Measurements from ENCODE around the gene ADAMTS4. TPM values are rescaled to one million over a fixed set of nuclear protein-coding genes. Genes with fewer than 3 reads are reported as not detected.
A peak's percentile ranks its signal among the peaks of the same experiment; 100 is the strongest.
"Not testable (repeated sequence)": the region's sequence is repeated elsewhere in the genome, so short reads cannot be mapped to it uniquely, and the experiment has no call there.

Gene ADAMTS4
- total RNA-seq, 2 experiments from 2014 or later = 2.3 to 3.0 TPM

- POLR2A ChIA-PET = interaction anchor here (1.3 to 2.3 kb wide), 2 partner anchors 24 to 79 kb away, joined by 3 to 20 read pairs; partner anchors contain the start of gene NDUFS2
- intact Hi-C loops (cut with micrococcal nuclease) = loop anchor here (1.0 kb wide), 3 partner anchors 65 to 160 kb away; no protein-coding TSS in a partner anchor
These were observed 27.9 kb upstream of the ADAMTS4 start for GRCh38 chr1:161226759-161227158.

DNA sequence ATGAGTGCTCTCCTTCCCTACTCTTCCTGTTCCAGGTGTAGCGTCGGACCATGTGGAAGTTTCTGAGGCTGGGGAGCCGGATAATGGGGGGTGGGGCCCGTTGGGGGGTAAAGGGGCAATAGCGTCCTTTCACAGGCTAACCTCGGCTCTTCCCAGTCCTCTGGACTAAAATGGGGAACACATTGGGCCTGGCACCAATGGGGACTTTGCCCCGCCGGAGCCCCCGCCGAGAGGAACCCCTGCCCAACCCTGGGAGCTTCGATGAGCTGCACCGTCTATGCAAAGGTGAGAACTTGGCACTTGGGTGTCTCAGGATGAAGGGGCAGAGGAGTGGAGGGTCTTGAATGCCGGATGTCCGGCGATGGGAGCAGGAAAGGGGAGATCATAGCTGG lies 27.5 kb upstream of the ADAMTS4 start:
- peaks cover 14% of the 10 kb centered on the region for H3K36me3 Mint-ChIP-seq
- no peaks in the 10 kb centered on the region for H3K27me3 Mint-ChIP-seq
- peak overlapping the region; percentile 86 for H3K27ac Mint-ChIP-seq
- DNase-seq = peak; percentile 19
- CTCF ChIA-PET = interaction anchor here (0.6 to 11.6 kb wide), 36 partner anchors 8 to 179 kb away, joined by 3 to 213 read pairs (median 9); partner anchors contain the start of genes ADAMTS4, ARHGAP30, B4GALT3 and CFAP126
- peak overlapping the region; percentile 100 for H3K4me3 Mint-ChIP-seq
- peaks cover 23% of the 10 kb centered on the region for H3K4me1 Mint-ChIP-seq (ENCODE audit: low read depth)
- no peaks in the 10 kb centered on the region for H3K9me3 Mint-ChIP-seq
- intact Hi-C loops (cut with micrococcal nuclease) = no loop called here
- POLR2A ChIA-PET = interaction anchor here (0.8 to 2.3 kb wide), 10 partner anchors 15 to 174 kb away, joined by 3 to 20 read pairs (median 4); partner anchors contain the start of genes NDUFS2, NIT1, PFDN2 and PPOX

More at GRCh38 chr1:161226759-161227158, 27.9 kb upstream of the ADAMTS4 start:
- Mint-ChIP-seq H3K27me3 (no peaks in the 10 kb centered on the region), H3K9me3 (no peaks in the 10 kb centered on the region), H3K4me1 (ENCODE audit: low read depth) (peaks cover 23% of the 10 kb centered on the region), H3K4me3 (peak overlapping the region; percentile 100), H3K36me3 (peaks cover 14% of the 10 kb centered on the region), H3K27ac (peak overlapping the region; percentile 67)
- DNase-seq = no peak
- CTCF ChIA-PET = interaction anchor here (0.6 to 11.6 kb wide), 26 partner anchors 9 to 162 kb away, joined by 3 to 213 read pairs (median 11); partner anchors contain the start of genes ADAMTS4, ARHGAP30, B4GALT3 and CFAP126

GRCh38 chr1:161225534-161226319 lies 26.9 kb upstream of the ADAMTS4 start, which contains the start of gene TOMM40L:
Gene TOMM40L, plus strand, starts transcription at chr1:161226060. Its CDS starts 430 bp downstream, at chr1:161226490.
- no peaks in the 10 kb centered on the region for H3K9me3 Mint-ChIP-seq
- peak within 1 kb of the TSS; percentile 86 for H3K27ac Mint-ChIP-seq
- intact Hi-C loops (cut with micrococcal nuclease) = loop anchor here (1.0 kb wide), 7 partner anchors 15 to 89 kb away; partner anchors contain the start of genes NDUFS2, PPOX and SDHC
- peak; percentile 92 for DNase-seq
- ChIA-PET POLR2A (interaction anchor here (0.5 to 2.3 kb wide), 19 partner anchors 11 to 174 kb away, joined by 3 to 20 read pairs (median 4); partner anchors contain the start of genes NDUFS2, NIT1, PFDN2 and PPOX), CTCF (interaction anchor here (0.5 to 11.6 kb wide), 35 partner anchors 9 to 215 kb away, joined by 3 to 213 read pairs (median 9); partner anchors contain the start of genes ADAMTS4, B4GALT3, CFAP126 and DEDD)
- peaks cover 23% of the 10 kb centered on the region for H3K4me1 Mint-ChIP-seq (ENCODE audit: low read depth)
- H3K36me3 Mint-ChIP-seq = peaks cover 14% of the 10 kb centered on the region
- peak within 1 kb of the TSS; percentile 100 for H3K4me3 Mint-ChIP-seq
- H3K27me3 Mint-ChIP-seq = no peaks in the 10 kb centered on the region

- ChIA-PET POLR2A (interaction anchor here (0.5 to 2.3 kb wide), 17 partner anchors 11 to 175 kb away, joined by 3 to 20 read pairs (median 4); partner anchors contain the start of genes NDUFS2, NIT1, PFDN2 and PPOX), CTCF (interaction anchor here (0.5 to 11.6 kb wide), 29 partner anchors 8 to 215 kb away, joined by 3 to 213 read pairs (median 14); partner anchors contain the start of genes ADAMTS4, B4GALT3, CFAP126 and DEDD)
- no peak overlapping the region for H3K4me3 Mint-ChIP-seq
- H3K36me3 Mint-ChIP-seq = peaks cover 14% of the 10 kb centered on the region
- H3K9me3 Mint-ChIP-seq = no peaks in the 10 kb centered on the region
- intact Hi-C loops (cut with micrococcal nuclease) = loop anchor here (1.0 kb wide), 7 partner anchors 15 to 89 kb away; partner anchors contain the start of genes NDUFS2, PPOX and SDHC
- H3K4me1 Mint-ChIP-seq (ENCODE audit: low read depth) = peaks cover 23% of the 10 kb centered on the region
- H3K27ac Mint-ChIP-seq = peak overlapping the region; percentile 86
- no peaks in the 10 kb centered on the region for H3K27me3 Mint-ChIP-seq
- no peak for DNase-seq
These were observed 26.3 kb upstream of the ADAMTS4 start for GRCh38 chr1:161225178-161225533.

GRCh38 chr1:161224695-161225087 lies 25.8 kb upstream of the ADAMTS4 start:
- not testable (repeated sequence) for H3K9me3 Mint-ChIP-seq, H3K27me3 Mint-ChIP-seq, H3K4me3 Mint-ChIP-seq, DNase-seq
- peak overlapping the region; percentile 86 for H3K27ac Mint-ChIP-seq
- H3K4me1 Mint-ChIP-seq (ENCODE audit: low read depth) = peaks cover 23% of the 10 kb centered on the region
- H3K36me3 Mint-ChIP-seq = peaks cover 14% of the 10 kb centered on the region
- ChIA-PET POLR2A (interaction anchor here (1.7 to 2.3 kb wide), 2 partner anchors 14 to 22 kb away, joined by 6 to 20 read pairs; partner anchors contain the start of gene NDUFS2), CTCF (interaction anchor here (1.3 to 11.6 kb wide), 13 partner anchors 8 to 216 kb away, joined by 4 to 213 read pairs (median 17); partner anchors contain the start of genes ADAMTS4 and NDUFS2)
- intact Hi-C loops (cut with micrococcal nuclease) = loop anchor here (1.0 kb wide), 7 partner anchors 14 to 90 kb away; partner anchors contain the start of genes NDUFS2, PPOX and SDHC

DNA sequence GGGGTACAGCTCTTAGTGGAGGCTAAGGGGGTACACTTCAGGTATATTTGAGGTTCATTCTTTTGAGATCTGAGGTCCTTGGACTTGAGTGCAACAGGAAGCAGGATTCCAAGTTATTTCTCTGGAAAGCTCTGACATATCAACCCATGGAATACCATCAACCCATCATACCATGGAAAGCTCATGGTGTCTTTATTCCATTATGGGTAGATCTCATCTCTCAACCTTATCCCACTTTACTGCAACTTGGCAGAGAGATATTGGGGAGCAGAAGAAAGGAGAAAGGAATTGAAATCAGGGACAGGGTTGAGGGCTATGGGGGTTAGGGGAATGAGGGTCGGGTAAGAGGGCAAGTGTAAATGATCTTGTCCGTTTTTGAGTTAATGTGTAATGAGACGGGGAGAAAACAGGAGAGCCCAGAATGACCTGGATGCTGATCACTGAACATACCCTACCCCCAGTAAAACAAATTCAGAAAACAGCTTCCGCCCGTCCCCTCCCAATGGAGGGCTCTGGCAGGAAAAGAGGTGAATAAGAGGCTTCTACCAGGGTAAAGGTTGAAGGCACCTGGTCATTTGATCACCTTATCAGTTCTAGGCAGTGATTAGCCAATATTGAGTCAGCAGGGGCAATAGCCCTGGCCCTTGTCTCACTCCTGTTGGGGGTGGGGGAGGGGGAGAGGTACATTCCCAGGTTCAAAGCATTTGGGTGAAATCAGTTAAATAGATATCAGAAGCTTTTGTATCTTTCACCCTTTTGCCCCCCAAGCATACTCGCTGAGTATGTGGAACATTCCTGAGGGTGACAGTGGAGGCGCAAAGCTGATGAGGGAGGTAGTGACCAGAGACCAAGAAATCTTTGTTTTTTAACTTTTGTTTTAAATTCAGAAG lies 25.2 kb upstream of the ADAMTS4 start:
- ChIA-PET POLR2A (interaction anchor here (0.7 kb wide), 1 partner anchor 22 kb away, joined by 3 read pairs; the partner anchor contains the start of gene NDUFS2), CTCF (interaction anchor here (0.5 to 11.6 kb wide), 9 partner anchors 7 to 158 kb away, joined by 3 to 213 read pairs (median 69); partner anchors contain the start of gene NDUFS2)
- Mint-ChIP-seq H3K27ac (no peak overlapping the region), H3K27me3 (no peaks in the 10 kb centered on the region), H3K4me1 (ENCODE audit: low read depth) (peaks cover 26% of the 10 kb centered on the region), H3K4me3 (no peak overlapping the region), H3K36me3 (peaks cover 14% of the 10 kb centered on the region), H3K9me3 (no peaks in the 10 kb centered on the region)
- intact Hi-C loops (cut with micrococcal nuclease) = no loop called here
- no peak for DNase-seq

DNA sequence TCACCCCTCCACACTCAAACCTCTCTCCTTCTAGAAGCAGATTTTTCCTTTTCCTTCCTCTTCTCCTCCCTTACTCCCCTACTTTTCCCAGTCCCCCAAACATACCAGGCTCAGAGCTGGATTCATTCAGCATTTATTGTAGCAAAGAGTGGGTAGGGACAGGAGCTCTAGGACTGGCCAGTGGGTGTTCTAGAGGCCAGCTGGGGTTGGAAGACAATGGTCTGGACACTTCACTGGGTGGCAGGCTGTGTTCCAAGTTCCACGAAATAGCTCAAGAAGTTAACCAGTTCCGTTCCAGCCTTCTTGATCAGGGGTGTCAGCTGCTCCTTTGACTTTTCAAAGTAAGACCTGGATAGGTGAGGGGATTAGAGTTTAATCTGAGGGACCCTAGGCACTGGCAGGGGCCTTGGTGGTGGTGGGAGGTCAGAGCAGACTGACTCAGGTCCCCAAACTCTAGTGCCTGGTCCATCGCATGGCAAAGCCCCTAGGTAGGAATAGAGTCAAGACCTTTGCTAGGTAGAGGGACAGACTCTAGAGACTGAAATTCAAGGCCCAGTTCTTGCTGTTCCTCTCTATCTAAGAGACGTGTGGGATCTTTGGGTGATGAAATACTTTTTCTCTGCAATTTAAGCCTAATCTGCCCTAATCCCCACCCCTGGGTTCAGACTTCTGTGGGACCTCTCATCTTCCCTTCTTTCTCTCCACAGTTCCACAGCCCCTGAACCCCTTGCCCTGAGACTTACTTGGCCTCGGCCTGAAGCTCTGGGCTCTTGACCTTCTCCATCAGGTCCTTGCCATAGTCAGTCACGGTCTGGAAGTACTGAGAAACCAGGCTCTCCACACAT lies 23.5 kb upstream of the ADAMTS4 start:
- CTCF ChIA-PET = interaction anchor here (0.8 to 11.6 kb wide), 9 partner anchors 12 to 167 kb away, joined by 3 to 213 read pairs (median 3); partner anchors contain the start of gene PPOX
- POLR2A ChIA-PET = no interaction called here
- Mint-ChIP-seq H3K36me3 (peaks cover under 1% of the 10 kb centered on the region), H3K27me3 (no peaks in the 10 kb centered on the region), H3K4me3 (no peak overlapping the region), H3K4me1 (ENCODE audit: low read depth) (peaks cover 33% of the 10 kb centered on the region), H3K27ac (no peak overlapping the region), H3K9me3 (no peaks in the 10 kb centered on the region)
- intact Hi-C loops (cut with micrococcal nuclease) = no loop called here
- DNase-seq = no peak

GRCh38 chr1:161220002-161220401 lies 21.1 kb upstream of the ADAMTS4 start:
- peaks cover 3% of the 10 kb centered on the region for H3K36me3 Mint-ChIP-seq
- no peaks in the 10 kb centered on the region for H3K27me3 Mint-ChIP-seq
- H3K9me3 Mint-ChIP-seq = no peaks in the 10 kb centered on the region
- ChIA-PET POLR2A (interaction anchor here (0.5 to 0.8 kb wide), 2 partner anchors 18 to 71 kb away, joined by 3 read pairs; partner anchors contain the start of gene NDUFS2), CTCF (interaction anchor here (0.9 to 2.1 kb wide), 5 partner anchors 9 to 165 kb away, joined by 3 to 9 read pairs (median 3); no protein-coding TSS in a partner anchor)
- H3K27ac Mint-ChIP-seq = no peak overlapping the region
- H3K4me3 Mint-ChIP-seq = no peak overlapping the region
- intact Hi-C loops (cut with micrococcal nuclease) = no loop called here
- H3K4me1 Mint-ChIP-seq (ENCODE audit: low read depth) = peaks cover 27% of the 10 kb centered on the region
- DNase-seq = no peak

DNA sequence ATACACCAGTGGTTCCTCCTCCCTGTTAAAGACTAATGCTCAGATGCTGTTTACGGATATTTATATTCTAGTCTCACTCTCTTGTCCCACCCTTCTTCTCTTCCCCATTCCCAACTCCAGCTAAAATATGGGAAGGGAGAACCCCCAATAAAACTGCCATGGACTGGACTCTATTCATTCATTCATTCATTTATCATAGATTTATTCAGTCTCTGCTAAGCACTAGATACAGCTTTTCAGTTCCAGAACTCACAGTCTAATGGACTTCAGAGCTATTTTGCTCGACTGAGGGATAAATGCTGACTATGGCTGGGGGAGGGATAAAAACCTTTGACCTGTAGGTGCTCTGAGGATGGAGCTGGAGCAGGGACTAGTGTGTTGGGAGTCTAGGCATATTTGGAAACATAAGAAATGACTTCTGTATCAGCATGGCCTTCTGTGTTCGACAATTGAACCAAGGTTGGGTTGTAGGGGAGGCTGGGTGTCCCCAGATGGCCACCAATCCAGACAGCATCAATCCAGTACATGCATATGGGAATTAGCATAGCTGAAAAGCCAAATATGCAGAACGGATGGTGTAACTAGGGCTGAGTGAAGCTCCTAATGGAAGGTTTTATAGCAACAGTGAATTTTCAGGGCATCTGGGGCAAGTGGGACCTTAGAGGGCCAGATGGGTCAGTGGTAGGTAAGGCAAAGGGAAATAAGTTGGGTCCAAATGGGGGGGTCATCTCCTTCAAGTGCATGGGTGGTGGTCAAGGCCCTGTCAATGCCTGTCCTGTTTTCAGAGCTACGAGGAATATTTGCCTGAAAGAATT lies 20.4 kb upstream of the ADAMTS4 start:
- no peaks in the 10 kb centered on the region for H3K27me3 Mint-ChIP-seq
- H3K36me3 Mint-ChIP-seq = peaks cover 7% of the 10 kb centered on the region
- intact Hi-C loops (cut with micrococcal nuclease) = no loop called here
- no peaks in the 10 kb centered on the region for H3K9me3 Mint-ChIP-seq
- CTCF ChIA-PET = interaction anchor here (1.0 to 3.4 kb wide), 5 partner anchors 8 to 165 kb away, joined by 3 to 13 read pairs (median 7); no protein-coding TSS in a partner anchor
- no peak for DNase-seq
- H3K4me1 Mint-ChIP-seq (ENCODE audit: low read depth) = peaks cover 28% of the 10 kb centered on the region
- H3K4me3 Mint-ChIP-seq = no peak overlapping the region
- POLR2A ChIA-PET = interaction anchor here (0.5 to 0.8 kb wide), 2 partner anchors 17 to 72 kb away, joined by 3 read pairs; partner anchors contain the start of gene NDUFS2
- no peak overlapping the region for H3K27ac Mint-ChIP-seq
